GM21619 (cell line): ENCODE measurements around the gene NSUN4.

ENCODE experiments used
- ATAC-seq: cut with Tn5 transposase; IDR thresholded peaks from one replicate; pipeline ENCODE4 v1.9.1; 2021; ENCODE audit not compliant: unreplicated experiment

Gene NSUN4

DNA sequence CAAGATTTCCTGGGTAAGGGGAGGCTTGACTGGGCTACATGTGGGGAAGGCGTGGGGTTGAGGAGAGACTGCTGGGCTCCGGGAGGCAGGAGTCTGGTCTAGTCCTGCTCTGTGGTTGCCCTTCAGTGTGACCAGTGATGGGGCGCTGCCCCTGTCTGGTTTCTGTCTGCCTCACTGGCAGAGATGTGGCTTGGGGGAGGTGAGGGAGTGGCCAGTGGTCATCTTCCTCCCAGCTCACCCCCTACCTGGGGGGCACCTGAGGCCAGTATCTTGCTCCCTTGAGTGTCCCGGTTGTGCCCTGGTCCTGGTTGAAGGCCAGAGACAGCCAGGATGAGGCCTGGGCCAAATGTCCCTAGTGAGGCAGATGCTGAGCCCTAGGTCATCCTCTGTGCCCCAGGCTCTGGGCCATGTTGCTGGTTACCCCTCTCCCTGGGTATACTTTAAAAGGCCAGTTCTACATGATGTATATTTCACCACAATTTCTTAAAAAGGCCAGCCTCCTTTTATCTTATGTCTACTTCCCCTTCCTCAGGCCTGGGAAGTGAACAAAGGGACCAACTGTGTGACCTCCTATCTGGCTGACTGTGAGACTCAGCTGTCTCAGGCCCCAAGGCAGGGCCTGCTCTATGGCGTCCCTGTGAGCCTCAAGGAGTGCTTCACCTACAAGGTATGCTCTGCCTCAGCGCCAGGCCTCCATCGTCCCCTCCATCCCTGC lies 64.0 kb downstream of the NSUN4 start:
- ATAC-seq: no peak

DNA sequence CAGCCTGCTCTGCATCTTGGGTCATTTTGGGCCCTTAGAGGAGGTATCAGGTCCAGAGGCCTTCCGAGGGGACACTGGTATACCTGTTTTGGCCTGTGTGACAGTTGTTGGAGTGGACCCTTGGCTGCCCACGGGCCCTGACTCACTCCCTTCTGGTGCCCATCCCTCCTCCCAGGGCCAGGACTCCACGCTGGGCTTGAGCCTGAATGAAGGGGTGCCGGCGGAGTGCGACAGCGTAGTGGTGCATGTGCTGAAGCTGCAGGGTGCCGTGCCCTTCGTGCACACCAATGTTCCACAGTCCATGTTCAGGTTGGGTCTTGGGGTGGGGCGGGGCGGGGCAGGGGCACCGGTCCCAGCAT lies 64.6 kb downstream of the NSUN4 start:
- no peak for ATAC-seq

DNA sequence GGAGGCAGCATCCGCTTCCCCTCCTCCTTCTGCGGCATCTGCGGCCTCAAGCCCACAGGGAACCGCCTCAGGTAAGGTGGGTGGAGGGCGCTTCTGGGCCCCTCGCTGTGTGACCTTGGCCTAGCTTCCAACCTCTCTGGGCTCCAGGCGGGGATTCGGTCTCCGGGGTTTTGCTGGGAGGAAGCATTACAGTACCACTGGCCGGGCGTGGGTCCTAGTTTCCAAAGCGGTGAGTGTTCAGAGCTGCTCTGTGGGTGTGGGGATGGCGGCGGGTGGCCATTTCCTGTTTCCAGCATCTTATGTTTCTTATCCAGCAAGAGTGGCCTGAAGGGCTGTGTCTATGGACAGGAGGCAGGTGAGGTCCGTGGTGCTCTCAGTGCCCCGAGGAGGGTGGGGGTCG lies 65.1 kb downstream of the NSUN4 start:
- ATAC-seq: no peak

DNA sequence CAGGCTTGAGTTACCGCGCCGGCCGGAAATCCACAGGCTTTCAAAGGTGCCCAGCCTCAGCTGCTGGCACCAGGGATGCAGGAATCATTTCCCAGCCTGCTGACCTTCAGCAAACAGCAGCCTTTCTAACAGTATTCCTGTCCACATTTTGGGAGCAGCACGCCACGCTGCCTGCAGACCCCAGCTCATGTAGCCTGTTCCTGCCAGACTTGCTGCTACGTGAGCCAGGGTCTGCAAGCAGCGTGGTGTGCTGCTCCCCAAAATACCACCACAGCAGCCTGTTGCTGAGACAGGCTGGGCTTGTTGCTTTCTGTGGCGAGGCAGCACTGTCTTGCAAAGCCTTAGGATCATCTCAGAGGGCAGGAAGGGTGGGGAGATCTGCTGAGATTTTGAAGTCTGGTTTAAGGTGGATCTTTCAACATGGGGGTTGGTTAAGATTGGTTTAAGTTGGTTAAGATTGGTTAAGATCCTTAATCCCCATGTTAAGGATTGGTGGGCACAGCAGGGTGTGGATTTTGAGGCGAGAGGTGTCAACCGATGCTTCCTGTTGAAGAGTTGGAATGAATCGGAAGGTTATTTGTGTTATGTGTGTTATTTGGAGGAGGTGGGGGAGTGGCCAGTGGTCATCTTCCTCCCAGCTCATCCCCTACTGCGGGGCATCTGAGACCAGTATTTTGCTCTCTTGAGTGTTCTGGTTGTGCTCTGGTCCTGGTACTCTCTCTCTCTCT lies 66.4 kb downstream of the NSUN4 start:
- ATAC-seq: no peak

DNA sequence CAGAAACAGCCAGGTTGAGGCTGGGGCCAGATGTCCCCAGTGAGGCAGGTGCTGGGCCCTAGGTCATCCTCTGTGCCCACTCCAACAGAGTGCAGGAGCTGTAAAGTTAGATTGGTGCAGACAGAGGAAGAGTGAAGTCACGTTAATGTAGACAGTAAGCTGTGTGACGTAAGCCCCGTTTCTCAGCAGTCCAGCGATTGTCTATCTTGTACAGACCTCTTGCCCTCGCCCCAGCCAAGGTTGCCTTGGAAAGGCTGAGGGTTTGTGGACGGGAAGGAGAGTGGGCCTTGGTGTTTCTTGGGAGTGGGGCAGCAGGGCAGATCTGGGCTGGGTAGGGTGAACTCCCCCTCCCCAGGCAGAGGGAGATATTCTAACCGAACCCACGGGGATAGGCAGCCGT lies 67.0 kb downstream of the NSUN4 start:
- no peak for ATAC-seq

DNA sequence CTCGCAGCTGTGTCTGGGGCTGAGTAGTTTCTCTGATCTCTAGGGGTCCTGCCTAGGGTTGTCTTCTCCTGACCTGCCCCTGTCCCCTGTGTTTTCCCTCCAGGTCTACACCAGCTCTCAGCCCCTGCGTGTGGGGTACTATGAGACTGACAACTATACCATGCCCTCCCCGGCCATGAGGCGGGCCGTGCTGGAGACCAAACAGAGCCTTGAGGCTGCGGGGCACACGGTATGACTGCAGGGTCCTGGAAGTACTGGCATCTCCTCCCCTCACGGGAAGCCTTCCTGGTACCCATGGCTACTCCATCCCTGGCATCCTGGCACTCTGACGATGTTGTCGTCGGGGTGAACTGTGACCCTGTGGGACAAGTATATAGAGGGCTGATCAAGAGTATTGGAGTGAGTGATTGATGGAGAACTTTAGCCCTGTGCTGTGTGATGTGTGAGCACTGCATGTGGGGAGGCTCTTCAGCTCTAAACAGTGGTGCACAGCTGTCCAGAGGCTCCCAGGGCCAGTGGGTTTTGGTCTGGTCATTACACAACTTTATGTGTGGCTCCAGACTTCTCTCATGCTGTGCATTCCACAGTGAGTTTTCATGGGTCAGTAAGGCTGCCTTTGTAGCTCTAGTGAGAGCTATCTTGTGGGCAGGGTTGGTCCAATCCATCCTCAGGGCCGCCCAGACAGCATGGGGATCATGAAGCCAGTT lies 67.9 kb downstream of the NSUN4 start:
- no peak for ATAC-seq

DNA sequence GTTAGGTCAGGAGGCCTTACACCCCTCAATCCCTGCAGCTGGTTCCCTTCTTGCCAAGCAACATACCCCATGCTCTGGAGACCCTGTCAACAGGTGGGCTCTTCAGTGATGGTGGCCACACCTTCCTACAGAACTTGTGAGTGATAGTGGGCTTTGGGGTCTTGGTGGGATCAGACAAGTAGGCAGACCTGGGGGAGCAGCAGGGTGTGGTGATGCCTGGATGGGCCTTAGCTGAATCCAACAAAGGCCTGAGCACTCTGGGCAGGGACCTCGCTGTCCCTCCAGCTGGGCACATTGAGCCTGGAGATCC lies 68.4 kb downstream of the NSUN4 start:
- ATAC-seq: no peak

DNA sequence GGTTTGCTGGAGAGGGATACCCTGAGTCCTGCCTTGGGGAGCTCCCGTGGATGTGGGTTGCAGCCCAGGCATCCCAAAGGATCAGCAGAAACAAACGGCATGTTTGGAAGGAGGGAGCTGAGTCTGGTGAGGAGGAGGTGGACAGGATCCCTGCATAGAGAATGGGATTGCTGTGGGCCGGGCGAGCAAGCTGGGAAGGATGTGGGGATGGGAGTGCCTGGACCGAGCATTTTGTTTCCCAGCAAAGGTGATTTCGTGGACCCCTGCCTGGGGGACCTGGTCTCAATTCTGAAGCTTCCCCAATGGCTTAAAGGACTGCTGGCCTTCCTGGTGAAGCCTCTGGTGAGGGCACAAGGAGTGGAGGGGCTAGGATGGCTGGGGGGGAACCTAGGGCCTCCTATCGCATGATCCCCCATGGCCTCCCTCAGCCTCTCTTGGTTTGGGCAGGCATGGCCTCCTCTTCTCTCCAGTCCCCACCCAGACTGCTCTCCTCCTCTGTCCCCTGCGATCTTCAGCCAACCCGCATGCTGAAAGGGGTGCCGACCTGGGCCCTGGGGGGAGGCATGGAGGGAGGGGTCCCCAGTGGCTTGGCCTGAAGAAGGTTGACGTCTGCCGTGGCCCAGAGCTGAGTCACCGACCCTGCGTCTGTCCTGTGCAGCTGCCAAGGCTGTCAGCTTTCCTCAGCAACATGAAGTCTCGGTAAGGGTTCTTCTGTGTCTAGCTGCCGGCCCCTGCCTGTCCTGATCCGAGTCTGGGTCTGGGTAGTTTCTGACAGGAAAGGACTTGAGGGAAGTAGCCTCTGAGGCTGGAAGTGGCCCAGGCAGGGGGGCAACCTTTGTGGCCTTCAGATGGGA lies 69.8 kb downstream of the NSUN4 start:
- no peak for ATAC-seq

DNA sequence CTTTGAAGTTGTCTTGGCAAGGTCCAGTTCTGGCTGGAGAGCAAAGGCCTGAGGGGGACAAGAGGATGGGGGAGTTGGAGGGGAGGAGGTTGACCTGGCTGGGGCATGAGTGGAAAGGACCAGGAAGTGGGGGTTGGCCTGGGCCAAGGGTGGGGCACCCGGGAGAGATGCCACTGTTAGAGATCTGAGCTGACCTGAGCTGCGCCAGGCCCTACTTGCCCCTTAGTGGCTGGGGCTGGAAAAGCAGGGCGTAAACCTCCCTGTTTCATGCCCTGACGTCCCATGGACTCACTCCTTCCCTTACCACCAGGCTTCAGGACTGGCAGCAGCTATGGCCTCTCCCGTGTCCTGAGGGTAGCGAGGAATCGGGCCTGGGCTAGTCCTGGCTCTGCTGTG lies 70.4 kb downstream of the NSUN4 start:
- no peak for ATAC-seq
